HFF-Myc (cell line): Measurements from ENCODE around the gene KRT77.

Experiments
- DNase-seq: peaks from one replicate; pipeline ENCODE4 v3.0.0-alpha.2; 2011; ENCODE audit warnings: low read depth; ENCODE audit errors: extremely low read depth
- H3K4me3 ChIP-seq: replicated peaks from 2 replicates; pipeline ENCODE4 v1.5.1; 2011; ENCODE audit warnings: low read depth, mild to moderate bottlenecking, control low read depth, low read length
- TF ChIP-seq, protein P1 (sequence below): IDR thresholded peaks from 2 replicates; pipeline ENCODE4 v1.5.1; 2012; ENCODE audit warnings: mild to moderate bottlenecking, low read depth, low read length, control low read depth; ENCODE audit errors: missing control alignments

The KRT77 gene

DNA sequence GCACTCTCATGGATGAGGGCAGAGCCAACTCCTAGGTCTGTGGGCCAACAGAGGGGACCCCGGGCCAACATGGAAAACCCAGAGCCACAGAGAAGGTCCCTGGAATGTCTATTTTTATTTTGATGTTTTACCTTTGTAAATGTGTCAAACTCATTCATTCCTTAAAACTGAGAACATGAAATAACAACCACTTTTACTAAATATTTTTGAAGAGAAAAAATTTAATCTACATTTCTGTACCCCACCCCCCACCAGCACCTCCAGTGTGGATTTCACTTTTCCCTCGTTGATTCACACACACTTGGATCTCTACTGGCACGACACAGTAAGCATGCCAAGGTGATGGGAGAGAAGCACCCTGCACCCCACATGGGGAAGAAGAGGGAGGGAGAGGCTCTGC lies 6.7 kb downstream of the KRT77 start:
- no peak for DNase-seq
- H3K4me3 ChIP-seq, result no peak overlapping the region
- TF ChIP-seq, protein P1, sequence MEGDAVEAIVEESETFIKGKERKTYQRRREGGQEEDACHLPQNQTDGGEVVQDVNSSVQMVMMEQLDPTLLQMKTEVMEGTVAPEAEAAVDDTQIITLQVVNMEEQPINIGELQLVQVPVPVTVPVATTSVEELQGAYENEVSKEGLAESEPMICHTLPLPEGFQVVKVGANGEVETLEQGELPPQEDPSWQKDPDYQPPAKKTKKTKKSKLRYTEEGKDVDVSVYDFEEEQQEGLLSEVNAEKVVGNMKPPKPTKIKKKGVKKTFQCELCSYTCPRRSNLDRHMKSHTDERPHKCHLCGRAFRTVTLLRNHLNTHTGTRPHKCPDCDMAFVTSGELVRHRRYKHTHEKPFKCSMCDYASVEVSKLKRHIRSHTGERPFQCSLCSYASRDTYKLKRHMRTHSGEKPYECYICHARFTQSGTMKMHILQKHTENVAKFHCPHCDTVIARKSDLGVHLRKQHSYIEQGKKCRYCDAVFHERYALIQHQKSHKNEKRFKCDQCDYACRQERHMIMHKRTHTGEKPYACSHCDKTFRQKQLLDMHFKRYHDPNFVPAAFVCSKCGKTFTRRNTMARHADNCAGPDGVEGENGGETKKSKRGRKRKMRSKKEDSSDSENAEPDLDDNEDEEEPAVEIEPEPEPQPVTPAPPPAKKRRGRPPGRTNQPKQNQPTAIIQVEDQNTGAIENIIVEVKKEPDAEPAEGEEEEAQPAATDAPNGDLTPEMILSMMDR, result no peak

DNA sequence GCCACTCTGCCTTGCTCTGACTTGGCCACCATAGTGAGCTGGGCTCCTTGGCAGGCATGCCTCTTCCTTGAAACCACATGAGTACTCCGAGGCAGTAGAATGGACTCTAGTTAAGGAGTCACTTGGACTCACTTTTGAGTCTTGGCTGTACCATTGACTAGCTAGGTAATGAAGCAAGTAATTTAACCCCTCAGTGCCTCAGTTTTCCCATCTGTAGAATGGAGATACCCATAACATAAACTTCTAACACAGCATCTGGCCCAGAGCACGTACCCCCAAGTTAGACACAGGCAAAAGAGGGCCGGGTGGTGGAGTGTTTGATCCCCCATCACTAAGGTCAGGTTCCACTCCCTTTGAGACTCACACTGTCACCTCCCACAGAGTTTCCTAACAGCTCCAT lies 8.3 kb downstream of the KRT77 start:
- TF ChIP-seq, protein P1, result no peak
- no peak overlapping the region for H3K4me3 ChIP-seq
- DNase-seq, result no peak

DNA sequence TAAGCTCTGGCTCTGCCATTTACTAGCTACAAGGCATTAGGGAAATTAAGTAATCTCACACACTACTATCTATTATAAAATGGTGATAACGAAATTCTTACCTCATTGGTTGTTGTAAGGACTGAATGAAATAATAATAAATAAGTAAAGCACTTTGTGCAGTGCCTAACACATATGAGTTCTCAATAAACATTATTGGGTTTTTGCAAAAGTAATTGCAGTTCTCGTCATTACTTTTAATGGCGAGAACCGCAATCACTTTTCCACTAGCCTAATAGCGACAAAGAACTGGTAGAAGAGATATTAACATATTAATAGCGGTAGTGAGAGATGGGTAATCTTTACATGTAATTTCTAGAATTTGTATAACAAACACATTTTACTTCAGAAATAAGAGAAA lies 9.2 kb downstream of the KRT77 start:
- TF ChIP-seq, protein P1, result no peak
- no peak overlapping the region for H3K4me3 ChIP-seq
- DNase-seq, result no peak

DNA sequence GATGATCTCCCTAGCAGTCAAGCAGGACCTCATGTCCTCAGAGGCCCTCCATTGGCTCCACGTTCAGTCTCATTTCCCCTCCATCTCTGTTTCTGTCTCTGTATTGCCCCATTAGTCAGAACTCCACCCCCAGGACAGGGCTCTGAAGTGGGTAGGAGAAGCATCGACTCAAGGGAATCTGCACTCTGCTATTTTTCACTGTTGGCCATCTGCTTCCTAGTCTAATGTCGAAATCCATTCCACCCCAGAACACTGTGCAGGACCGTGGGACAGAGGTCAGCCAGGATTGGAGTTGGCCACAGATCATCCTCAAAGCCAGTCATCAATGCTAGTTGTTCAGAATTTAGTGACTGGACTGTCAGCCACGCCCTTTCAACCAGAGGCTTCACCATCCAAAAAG lies 10.1 kb downstream of the KRT77 start:
- TF ChIP-seq, protein P1, result no peak
- H3K4me3 ChIP-seq, result no peak overlapping the region
- DNase-seq, result no peak

DNA sequence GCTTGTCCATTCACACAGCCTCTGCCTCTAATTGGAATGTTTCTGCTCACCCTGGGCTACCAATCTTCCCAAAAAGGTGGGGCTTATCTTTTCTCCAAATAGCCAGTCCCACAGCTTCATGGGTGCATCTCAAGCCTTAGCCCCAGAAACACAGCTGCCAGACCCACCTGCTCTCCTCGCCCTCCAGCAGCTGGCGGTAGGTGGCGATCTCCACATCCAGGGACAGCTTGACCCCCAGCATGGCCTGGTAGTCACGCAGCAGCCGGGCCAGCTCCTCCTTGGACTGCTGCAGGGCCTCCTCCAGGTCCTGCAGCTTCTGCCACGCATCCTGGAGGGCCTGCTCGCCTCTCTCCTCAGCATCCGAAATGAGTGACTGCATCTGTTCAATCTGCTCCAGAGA lies 11.1 kb downstream of the KRT77 start:
- DNase-seq, result no peak
- no peak overlapping the region for H3K4me3 ChIP-seq
- TF ChIP-seq, protein P1, result no peak

DNA sequence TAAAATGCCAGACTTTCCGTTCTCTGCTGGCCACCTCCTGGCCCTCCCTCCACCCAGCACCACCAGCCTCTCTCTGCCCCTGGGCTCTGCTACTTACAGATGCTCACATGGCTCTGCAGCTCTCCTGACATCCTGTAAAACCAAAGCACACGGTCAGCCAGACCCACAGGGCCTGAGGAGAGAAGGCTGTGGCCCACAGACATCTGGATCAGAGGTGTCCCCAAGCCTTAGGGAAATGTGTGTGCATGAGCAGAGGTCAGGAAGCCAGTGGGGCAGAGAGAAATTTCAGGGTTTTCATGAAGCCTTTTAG lies 11.5 kb downstream of the KRT77 start:
- TF ChIP-seq, protein P1, result no peak
- no peak for DNase-seq
- no peak overlapping the region for H3K4me3 ChIP-seq

DNA sequence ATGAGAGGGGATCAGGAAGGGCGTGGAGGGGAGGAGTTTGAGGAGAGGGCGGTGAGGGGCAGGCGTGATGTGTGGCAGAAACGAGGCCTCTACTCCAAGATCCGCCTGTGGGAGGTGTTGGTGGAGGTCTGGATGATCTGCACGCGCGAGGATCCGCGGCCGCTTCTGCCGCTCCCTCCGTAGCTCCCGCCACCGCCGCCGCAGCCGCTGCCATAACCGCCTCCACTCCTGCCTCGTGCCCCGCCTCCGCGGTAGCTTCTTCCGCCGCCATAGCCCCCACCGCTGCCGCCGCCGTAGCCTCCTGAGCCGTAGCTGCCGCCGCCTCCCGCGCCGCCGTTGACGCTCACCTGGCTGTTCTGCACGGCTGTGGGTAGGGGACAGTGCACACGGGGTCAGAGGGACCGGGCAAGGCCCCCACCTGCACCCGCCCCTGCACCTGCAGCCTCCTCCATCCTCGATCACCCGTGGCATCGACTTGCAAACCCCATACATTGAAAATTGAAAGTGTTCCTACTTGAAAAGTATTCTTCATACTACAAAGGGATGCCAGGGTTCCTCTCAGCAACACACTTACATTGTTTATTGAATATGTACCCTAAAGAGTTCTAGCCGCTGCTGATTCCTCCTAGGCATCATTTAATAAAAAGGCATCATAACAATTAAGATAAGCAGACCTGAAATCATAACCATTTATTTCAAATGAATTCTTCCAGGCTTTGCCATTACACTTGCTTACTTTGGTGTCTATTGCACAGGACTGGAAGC lies 12.1 kb downstream of the KRT77 start:
- TF ChIP-seq, protein P1, result no peak
- no peak for DNase-seq
- H3K4me3 ChIP-seq, result no peak overlapping the region
